HG03095 (cell line): ENCODE measurements around the gene NCOA3.
"Not testable (repeated sequence)": the region's sequence is repeated elsewhere in the genome, so short reads cannot be mapped to it uniquely, and the experiment has no call there.

ENCODE experiments used
- ATAC-seq: cut with Tn5 transposase; IDR thresholded peaks from one replicate; pipeline ENCODE4 v1.9.1; 2021; ENCODE audit warnings: moderate library complexity; ENCODE audit not compliant: unreplicated experiment

Gene NCOA3

DNA sequence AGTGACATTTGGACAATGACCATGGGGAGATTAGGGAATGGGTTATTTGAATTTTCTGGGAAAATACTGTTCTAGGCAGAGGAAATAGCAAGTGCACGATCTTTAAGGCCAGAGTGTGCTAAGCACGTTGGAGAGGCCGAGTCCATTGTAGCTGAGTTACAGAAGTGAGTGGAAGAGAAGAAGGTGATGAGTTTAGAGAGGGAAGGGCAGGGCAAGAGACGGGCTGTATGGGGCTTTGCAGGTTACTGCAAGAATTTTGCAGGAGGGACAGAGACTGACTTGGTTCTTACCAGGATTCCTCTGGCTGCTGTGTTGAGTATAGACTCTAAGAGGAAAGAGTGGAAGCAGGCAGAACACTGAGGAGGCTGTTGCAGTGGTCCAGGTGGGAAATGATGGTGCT lies 1.1 kb upstream of the NCOA3 start:
- no peak for ATAC-seq

DNA sequence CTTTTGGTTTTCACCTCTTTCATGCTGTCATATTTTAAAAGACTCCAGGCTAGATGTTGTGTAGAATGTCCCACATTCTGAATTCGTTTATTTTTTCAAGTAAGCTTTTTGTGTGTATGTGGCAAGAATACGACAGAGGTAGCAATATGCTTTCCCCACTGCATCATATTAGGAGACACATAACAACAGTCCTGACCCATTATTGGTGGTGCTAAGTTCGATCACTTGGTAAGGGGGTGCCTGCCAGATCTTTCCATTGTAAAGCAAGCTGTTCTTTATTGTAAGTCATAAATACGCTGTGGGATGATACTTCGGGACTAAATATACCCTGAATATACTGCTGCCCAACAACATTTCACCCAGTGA lies 588 bp upstream of the NCOA3 start:
- no peak for ATAC-seq

DNA sequence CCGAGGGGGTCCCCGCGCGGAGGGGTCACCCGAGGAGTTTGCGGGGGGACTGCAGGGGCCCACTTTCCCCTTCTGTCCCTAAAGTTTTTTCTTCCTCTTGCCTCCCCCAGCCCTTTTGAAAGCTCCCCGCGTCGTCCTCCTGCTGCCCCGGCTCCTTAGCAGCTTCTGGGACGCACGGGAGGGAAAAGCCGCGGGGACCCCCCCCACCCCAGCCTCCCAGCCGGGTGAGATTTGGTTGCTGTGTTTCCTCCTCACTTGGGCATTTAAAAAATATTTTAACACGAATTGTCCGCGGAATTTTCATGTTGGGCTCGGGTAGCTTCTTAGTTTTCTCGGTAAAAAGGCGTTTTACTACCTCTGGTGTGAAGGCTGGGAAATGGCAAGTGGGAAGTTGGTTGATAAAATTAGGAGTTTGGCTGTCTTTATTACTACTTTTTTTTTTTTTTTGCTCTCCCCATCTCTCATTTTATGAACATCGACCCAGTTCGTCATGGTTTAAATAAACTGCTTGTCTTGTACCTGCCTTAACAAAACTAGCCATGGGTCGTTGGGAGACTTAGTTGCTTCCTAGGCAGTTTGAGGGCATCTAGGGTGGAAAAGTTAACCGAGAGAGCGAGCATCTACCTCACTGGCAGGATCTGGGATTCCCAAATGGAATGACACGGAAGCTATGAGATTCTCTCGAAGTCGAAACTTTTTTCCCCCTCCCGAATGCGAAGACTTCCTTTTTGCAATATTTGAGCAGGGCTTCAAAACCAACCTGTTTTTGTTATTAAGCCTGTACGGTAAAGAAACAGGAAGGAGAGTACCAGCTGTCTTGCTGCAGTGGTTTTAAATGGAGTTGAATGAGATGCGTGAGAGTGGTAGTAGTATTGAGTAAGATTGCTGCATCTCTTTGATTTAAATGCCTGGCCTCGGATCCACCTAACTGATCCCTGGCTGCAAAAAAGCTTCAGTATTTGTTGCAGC lies 868 bp downstream of the NCOA3 start:
- no peak for ATAC-seq

DNA sequence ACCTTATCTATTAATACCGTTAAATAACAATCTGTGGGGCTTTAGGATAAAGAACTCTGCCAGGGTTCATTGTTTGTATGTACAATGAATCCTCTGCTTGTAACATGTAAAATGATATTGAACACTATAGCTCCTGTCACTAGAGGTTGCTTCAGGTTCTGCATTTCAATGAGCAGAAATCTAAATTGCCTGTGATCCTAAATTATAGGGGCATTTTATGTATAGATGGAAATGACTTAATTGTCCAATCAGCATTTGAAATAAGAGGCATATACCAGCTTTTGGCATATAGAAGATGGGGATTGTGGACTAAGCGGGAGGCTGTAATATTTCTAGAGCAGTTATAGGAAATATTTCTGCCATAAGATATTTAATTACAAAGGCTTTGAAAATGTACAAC lies 2.0 kb downstream of the NCOA3 start:
- ATAC-seq = no peak

DNA sequence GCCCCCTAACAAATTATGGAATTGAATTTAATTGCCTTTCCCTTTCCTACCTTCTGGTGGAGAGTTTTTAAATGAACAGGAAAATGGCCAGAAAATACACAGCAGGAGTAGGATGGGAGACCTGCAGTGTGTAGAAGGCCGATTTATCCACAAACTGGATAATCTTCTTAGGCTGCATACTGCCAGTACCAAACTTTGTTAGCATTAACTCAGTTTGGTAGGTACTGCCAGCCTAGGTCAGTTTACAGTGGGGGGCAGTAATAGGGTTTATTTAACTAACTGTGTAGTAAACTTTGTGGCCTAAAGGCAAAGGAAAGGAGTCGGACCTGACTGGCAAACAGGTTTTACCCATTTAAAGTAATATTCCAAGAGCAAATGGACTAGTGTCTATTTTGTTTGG lies 4.6 kb downstream of the NCOA3 start:
- ATAC-seq = no peak

DNA sequence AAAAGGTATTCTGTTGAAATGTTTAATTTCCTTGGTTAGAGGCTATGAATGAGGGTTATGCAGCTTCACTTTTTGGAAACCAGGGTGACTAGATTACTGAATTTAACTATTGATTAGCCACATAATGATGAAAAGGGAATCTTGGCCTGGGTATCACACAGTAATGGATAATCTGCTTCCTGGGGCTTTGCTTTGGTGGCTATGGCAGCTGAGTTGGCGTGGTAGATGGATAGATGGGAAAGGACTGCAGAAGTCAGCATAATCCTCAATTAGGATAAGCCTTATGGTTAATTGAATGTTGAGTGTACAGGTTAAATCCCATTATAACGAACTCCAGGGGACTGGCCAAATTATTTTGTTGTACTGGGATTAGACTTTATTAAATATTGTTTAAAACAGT lies 5.2 kb downstream of the NCOA3 start:
- no peak for ATAC-seq

DNA sequence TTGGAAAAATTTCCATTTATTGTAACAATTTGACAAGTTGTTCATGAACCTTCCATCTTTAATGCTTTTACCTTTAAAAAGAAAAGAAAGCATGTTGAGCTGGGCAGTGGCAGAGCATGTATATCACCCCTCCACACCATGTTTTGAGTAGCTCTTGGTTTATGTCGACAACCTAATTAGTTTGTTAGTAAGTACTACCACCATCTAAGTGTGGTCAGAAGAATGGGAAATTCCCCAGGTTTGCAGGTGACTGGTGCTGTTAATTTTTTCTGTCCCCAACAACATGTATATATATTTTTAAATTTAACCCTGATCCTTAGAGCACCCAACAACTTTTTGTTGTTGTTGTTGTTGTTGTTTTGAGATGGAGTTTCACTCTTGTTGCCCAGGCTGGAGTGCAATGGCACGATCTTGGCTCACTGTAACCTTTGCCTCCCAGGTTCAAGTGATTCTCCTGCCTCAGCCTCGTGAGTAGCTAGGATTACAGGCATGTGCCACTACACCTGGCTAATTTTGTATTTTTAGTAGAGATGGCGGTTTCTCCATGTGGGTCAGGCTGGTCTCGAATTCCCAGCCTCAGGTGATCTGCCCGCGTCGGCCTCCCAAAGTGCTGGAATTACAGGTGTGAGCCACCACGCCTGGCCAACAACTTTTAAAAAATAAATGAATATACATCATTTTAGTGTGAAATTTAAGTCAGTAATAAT lies 5.7 kb downstream of the NCOA3 start:
- ATAC-seq = not testable (repeated sequence)

DNA sequence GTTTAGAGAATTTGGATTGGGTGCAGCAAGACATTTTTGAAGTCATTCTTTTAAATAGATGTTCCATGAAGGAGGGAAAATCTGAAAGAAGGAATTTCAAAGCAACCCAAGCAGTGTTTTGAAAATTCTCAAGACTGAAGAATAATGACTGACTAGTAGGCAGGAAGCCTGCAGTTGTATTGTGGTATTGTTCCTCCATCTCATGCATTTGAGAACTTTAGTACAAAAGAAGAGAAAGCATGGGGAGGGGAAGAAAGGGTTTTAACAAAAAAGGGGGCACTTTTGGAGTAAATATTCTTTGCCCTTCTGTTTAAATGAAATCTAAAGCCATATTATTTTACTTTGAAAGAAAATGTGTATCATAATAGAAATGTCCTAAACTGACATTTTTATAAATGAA lies 6.6 kb downstream of the NCOA3 start:
- ATAC-seq = no peak

DNA sequence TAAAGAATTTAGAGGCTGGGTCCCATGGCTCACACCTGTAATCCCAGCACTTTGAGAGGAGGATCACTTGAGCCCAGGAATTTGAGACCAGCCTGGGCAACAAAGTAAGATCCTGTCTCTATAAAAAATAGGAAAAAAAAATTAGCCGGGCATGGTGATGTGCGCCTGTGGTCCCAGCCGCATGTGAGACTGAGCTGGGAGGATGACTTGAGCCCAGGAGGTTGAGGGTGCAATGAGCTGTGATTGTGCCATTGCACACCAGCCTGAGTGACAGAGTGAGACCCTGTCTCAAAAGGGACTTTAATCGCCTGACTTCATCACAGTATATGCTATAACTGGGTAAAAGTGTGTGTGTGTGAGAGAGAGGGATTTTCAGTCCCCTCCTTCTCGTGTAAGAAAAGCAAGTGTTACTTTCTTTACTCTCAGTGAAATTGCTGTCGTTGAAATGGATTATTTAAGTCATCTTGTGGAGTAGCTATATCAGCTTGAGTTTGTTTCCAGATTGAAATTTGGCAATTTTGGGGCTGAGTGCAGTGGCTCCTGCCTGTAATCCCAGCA lies 7.5 kb downstream of the NCOA3 start:
- ATAC-seq = no peak

DNA sequence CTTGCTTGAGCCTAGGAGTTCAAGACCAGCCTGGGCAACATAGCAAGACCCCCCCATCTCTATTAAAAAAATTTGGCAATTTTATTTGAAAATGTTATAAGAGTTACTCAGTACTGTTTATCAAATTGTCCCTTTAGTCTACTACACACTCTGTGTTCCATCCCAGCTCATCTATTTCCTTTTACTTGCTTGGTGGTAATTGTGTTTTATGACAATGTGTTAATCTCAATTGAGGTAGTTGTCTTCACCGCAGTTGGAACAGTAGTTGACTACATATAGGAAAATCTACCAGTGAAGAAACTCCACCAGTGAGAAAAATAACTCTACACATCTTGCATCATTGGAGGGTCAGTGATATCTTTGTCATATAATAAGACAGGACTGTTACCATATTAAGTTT lies 8.0 kb downstream of the NCOA3 start:
- ATAC-seq = no peak

DNA sequence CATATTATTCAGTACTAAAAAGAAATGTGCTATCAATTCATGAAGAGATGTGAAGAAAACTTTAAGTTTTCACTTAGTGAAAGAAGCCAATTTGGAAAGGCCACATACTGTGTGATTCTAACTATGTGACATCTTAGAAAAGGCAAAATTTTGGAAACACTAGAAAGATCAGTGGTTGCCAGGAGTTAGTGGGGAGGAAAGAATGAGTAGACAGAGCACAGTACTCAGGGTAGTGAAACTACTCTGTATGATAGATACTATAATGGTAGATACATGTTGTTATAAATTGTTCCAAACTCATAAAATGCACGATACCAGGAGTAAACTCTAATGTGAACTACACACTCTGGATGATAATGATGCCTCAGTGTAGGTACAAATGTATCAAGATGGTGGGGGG lies 14.2 kb downstream of the NCOA3 start:
- ATAC-seq = no peak

DNA sequence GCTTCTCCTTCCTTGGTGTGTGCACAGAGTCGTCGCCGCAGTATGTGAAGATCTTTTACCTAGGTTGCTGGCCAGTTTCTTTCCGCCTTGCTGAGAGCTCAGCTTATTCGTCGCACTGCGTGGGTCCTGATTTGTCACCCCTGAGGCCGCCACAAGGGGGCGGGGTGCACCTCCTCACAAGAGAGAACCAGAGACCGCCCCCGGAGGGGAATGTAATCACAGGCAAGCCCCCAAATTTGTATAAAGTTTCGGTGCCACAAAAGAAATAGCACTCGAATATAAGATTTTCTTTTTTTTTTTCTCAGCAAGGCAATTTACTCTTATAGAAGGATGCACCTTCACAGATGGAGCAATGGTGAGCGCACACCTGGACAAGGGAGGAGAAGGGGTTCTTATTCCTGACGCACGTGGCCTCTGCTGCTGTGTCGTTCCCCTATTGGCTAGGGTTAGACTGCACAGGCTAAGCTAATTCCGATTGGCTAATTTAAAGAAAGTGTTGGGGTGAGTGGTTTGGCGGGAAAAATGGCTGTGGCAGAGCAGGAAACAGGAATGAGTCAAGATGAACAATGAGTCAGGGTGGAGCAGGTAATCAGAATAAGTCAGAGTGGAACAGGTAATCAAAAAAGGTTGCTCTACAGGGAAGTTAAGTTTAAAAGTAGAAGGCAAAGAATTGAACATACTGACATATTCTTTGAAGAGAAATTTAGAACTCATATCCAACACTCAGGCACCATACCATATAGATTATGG lies 19.5 kb downstream of the NCOA3 start:
- ATAC-seq = no peak

DNA sequence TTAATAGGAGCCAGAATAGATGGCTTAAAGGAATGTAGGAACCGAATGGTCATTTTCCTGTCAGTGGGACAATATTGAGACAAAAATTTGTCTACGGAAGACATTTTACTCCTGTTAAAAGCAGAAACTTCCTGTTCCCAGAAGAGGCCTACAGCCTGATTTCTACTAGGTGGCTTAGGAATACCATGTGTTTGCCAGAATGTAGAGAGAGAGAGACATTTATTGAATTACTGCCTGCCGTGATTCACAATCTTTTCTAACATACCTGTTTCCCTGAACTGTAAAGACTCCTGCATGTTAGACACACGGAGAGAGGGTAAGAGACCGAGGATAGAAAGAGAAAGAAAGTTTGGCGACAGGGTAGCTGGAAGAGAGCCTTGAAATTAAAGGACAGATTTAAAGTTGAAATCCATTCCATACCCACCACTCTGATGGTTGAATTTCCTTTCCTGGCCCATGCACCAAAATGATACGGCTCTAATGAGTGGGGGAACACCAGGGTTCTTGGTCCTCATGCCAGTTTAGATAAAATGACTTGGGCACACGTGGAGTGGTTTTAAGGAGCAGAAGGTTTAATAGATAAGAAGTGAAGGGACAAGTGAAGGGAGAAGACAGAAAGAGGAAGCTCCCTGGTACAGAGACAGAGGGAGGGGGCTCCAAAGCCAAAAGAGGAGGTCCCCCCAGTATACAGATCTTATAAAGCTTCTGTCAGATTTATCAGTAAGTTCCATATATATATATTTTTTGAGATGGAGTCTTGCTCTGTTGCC lies 22.5 kb downstream of the NCOA3 start:
- no peak for ATAC-seq

DNA sequence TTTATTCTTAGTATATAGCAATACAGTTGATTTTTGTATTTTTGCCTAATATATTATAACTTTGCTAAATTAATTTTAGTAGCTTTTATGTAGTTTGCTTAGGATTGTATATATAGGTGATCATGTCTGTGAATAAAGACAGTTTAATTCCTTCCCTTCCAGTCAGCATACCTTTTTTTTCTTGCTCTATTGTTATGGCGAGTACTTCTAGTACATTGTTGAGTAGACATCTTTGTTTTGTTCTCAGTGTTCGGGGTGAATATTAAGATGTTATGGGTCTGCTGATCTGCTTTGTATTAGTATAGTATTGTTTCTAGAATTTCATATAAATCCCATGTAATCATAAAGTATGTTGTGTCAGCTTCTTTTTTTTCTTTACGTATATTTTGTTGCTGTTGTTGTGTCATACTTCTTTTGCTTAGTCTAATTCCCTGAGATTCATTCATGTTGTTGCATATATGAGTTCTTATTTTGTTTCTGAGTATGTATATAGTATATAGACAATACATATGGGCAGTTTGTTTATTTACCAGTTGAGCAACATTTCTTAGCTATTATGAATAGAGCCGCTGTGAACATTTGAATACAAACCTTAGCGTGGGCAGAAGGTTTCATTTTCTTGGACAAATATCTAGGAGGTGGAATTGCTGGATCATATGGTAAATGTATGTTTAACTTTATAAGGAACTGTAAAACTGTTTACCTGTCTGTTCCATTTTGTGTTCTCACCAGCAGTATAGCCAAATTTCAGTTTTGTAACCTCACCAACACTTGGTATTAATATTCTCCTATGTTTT lies 25.5 kb downstream of the NCOA3 start:
- no peak for ATAC-seq

DNA sequence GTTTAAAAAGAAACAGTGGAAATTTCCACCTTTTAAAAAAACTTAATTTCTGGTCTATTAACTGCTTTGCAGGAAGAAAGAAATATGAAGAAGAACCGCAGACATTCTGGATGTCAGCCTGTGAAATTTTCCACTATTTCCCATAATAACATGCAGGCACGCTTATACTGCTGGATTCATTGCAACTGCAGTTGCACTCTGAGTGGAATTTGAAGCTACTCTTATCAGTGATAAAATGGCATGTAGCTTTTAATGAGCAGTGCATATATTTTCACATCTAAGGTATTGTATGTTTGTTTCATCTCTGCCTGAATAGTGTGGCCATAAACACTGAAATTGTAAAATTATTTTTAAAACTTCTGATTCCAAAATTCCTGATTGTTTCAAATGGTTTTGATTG lies 28.2 kb downstream of the NCOA3 start:
- no peak for ATAC-seq

DNA sequence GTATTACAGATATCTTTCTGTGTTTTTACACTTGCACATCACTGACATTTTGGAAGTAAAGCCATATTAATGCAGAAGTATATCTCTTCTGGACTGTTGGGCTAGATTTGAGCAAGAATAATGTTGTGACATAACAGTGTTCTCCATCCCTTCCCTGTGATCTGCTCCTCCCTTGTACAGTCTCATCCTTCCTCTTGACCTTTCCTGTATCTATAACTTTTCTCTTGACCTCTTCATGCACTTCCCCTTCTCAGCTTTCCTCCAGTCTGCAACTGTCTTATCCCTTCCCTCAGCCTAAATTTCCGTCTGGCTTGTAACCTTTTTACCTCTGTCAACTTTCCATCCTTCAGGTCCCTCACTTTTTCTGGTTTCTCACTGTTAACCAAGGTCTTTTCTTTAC lies 29.8 kb downstream of the NCOA3 start:
- no peak for ATAC-seq

DNA sequence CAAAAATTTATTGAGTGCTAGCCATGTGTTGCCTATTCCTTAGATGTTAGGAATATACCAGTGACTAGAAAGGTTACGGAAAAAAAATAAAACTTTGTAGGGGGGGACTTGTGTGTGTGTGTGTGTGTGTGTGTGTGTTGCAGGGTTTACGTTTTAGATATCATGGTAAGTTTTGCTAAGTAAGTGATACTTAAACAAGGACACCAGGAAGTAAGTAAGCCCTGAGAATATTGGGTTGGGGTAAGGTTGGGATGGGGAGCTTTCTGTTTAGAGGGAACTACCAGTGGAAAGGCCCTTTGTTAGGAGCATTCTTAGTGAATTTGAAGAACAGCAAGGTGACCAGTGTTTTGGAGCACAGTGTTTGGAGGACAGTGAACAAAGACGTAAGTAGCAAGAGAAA lies 30.3 kb downstream of the NCOA3 start:
- no peak for ATAC-seq

DNA sequence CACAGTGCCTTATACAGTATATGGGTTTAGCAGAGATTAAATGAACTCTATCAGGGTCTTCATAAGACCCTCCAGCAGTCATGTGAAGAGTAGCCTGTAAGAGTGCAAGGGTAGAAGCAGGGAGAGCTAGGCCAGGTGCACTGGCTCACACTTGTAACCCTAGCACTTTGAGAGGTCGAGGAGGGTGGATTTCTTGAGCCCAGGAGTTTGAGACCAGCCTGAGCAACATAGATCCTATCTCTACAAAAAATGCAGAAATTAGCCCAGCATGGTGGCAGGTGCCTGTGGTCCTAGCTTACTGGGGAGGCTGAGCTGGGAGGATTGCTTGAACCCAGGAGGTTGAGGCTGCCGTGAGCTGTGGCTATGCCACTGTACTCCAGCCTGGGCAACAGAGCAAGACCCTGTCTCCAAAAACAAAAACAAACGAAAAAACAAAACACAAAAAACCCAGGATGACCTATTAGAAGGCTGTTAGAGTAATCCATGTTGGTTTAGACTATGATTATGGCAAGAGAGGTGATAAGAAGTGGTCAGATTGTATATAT lies 31.9 kb downstream of the NCOA3 start:
- ATAC-seq = no peak

DNA sequence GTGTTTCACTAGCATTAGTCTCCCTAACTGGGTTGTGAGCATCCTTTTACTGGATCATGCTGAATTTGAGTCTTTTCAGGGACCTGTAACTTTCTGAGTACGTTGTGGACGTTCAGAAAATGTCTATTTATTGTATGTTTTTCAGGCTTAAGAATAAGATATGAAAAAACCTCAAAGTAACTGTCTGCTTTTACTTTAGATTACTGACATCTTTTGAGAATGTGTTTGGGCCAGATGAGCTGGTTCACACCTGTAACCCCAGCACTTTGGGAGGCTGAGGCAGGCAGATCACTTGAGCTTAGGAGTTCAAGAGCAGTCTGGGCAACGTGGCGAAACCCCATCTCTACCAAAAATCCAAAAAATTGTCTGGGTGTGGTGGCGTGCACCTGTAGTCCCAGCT lies 32.7 kb downstream of the NCOA3 start:
- no peak for ATAC-seq

DNA sequence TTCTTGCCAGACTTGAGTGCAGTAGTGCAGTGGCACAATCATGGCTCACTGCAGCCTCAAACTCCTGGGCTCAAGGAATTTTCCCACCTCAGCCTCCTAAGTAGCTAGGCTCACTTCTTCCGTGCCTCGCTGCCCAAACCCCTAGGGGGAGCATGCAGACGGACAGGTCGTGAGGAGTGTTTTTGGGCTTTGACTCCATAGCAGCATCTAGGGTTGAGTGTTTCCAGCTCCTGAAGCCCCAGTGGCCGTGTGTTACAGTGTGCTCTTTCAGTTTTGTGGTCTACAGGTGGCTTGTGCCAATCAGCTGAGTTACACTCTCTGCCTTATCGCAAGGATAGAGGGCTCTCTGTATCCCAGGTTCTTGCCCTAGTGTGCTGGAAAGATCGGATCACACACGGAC lies 33.4 kb downstream of the NCOA3 start:
- no peak for ATAC-seq
